ENCODE data around the gene TBX2.

TBX2 gene

GRCh38 chr17:61388561-61389356 is 10.9 kb upstream of the TBX2 start:
- Mint-ChIP-seq H3K9me3 (no peaks in the 10 kb centered on the region), H3K27ac (no peak overlapping the region)

GRCh38 chr17:61389670-61390478 is 9.8 kb upstream of the TBX2 start:
- DNase-seq, result no peak
- no peak overlapping the region for H3K4me3 Mint-ChIP-seq
- peaks cover 5 to 15% of the 10 kb centered on the region in 2 donors for H3K4me1 Mint-ChIP-seq

More at GRCh38 chr17:61388561-61389356, 10.9 kb upstream of the TBX2 start:
- Mint-ChIP-seq H3K4me1 (peaks cover 5 to 15% of the 10 kb centered on the region in 2 donors), H3K27me3 (peaks cover 42 to 52% of the 10 kb centered on the region in 2 donors), H3K36me3 (peaks cover 4 to 9% of the 10 kb centered on the region in 2 donors), H3K4me3 (no peak overlapping the region)
- no peak for DNase-seq
- no peak for ATAC-seq (replicated peaks)

DNA sequence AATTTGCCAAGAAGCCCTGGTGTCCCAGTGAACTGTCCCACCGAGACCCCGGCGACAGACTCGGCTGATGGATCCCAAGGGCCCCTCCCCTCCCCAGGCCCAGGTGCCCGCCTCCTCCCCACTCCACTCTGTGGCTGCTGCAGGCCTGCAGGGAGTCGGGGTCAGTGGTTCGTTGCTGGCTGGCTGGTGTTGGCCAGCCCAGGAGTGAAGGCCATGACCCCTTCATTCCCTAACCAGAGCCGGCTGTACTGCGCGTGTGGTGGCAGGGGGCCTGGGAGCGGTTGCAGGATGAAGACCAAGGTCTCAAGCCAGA is 9.2 kb upstream of the TBX2 start:
- Mint-ChIP-seq H3K27ac (no peak overlapping the region), H3K36me3 (peaks cover 4 to 12% of the 10 kb centered on the region in 2 donors)
- no peak for ATAC-seq (replicated peaks)

More at GRCh38 chr17:61389670-61390478, 9.8 kb upstream of the TBX2 start:
- Mint-ChIP-seq H3K27ac (no peak overlapping the region), H3K36me3 (peaks cover 4 to 9% of the 10 kb centered on the region in 2 donors), H3K9me3 (no peaks in the 10 kb centered on the region), H3K27me3 (peaks cover 48 to 63% of the 10 kb centered on the region in 2 donors)
- peak; percentile 64 to 83 for ATAC-seq (replicated peaks)

GRCh38 chr17:61391595-61392291 is 7.9 kb upstream of the TBX2 start:
- Mint-ChIP-seq H3K27ac (no peak overlapping the region), H3K27me3 (peaks cover 60 to 76% of the 10 kb centered on the region in 2 donors), H3K36me3 (peaks cover 4 to 13% of the 10 kb centered on the region in 2 donors), H3K4me3 (no peak overlapping the region), H3K4me1 (peaks cover 9 to 25% of the 10 kb centered on the region in 2 donors), H3K9me3 (no peaks in the 10 kb centered on the region)
- ATAC-seq (replicated peaks) (no peak), DNase-seq (no peak)

More for the DNA sequence above, 9.2 kb upstream of the TBX2 start:
- peaks cover 7 to 19% of the 10 kb centered on the region in 2 donors for H3K4me1 Mint-ChIP-seq
- no peak overlapping the region for H3K4me3 Mint-ChIP-seq
- H3K27me3 Mint-ChIP-seq, result peaks cover 54 to 69% of the 10 kb centered on the region in 2 donors
- DNase-seq, result no peak
- no peaks in the 10 kb centered on the region for H3K9me3 Mint-ChIP-seq

- peaks cover 9 to 28% of the 10 kb centered on the region in 2 donors for H3K4me1 Mint-ChIP-seq
- no peak overlapping the region for H3K4me3 Mint-ChIP-seq
- ATAC-seq (replicated peaks) (no peak), DNase-seq (no peak)
- no peaks in the 10 kb centered on the region for H3K9me3 Mint-ChIP-seq
- H3K27ac Mint-ChIP-seq, result no peak overlapping the region
- H3K36me3 Mint-ChIP-seq, result peaks cover 4 to 13% of the 10 kb centered on the region in 2 donors
- H3K27me3 Mint-ChIP-seq, result peaks cover 60 to 79% of the 10 kb centered on the region in 2 donors
These were observed 7.0 kb upstream of the TBX2 start for GRCh38 chr17:61392679-61393078.

- no peak overlapping the region for H3K4me3 Mint-ChIP-seq
- peaks cover 4 to 15% of the 10 kb centered on the region in 2 donors for H3K36me3 Mint-ChIP-seq
- ATAC-seq (replicated peaks) (peak; percentile 31 to 45), DNase-seq (no peak)
- H3K9me3 Mint-ChIP-seq, result no peaks in the 10 kb centered on the region
- H3K4me1 Mint-ChIP-seq, result peaks cover 15 to 37% of the 10 kb centered on the region in 2 donors
- peaks cover 68 to 83% of the 10 kb centered on the region in 2 donors for H3K27me3 Mint-ChIP-seq
- no peak overlapping the region for H3K27ac Mint-ChIP-seq
These were observed 6.1 kb upstream of the TBX2 start for GRCh38 chr17:61393550-61393903.

GRCh38 chr17:61393904-61394629 is 5.6 kb upstream of the TBX2 start:
- Mint-ChIP-seq H3K9me3 (no peaks in the 10 kb centered on the region), H3K4me1 (peaks cover 16 to 38% of the 10 kb centered on the region in 2 donors), H3K27ac (no peak overlapping the region), H3K27me3 (peaks cover 69 to 83% of the 10 kb centered on the region in 2 donors), H3K4me3 (no peak overlapping the region), H3K36me3 (peaks cover 4 to 17% of the 10 kb centered on the region in 2 donors)
- DNase-seq (no peak), ATAC-seq (replicated peaks) (no peak)

DNA sequence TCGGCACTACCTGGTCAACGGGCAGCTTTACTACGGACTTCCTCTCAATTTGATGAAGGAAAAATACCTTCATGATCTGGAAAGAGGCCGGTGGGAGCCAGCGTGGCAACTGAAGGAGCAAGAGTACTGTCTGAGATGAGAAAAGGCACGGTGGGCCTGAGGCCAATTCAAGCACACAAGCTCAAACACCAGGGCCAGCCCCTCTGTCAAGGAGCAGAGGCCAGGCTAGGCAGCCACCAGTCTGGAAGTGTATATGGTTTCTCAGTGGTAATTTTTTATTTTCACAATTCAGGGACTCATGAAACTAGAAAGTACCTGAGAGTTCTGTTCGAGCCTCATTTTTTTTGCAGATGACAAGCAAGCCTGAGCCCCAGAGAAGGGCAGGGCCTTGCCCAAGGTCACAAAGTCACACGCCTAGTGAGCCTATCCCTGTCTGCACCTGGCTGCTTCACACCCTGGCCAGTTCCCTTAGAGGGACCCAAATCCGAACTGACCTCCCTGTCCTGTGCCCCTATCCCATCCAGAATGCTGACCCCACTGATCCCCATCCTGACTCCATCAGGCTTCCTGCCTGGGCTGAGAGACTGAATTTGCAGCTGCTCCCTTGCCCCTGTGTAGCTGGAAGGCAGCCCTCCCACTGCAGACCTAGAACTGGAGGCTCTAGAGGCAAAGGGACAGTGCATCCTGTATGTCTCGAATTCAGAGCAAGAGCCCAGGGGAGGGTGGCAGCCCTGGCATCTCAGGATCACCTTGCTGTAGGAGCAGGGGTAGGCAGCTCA is 4.8 kb upstream of the TBX2 start:
- Mint-ChIP-seq H3K27ac (peak overlapping the region; percentile 84), H3K9me3 (no peaks in the 10 kb centered on the region), H3K4me1 (peaks cover 13 to 30% of the 10 kb centered on the region in 2 donors), H3K4me3 (peak overlapping the region; percentile 31 to 36), H3K27me3 (peaks cover 65 to 76% of the 10 kb centered on the region in 2 donors), H3K36me3 (peaks cover 4 to 17% of the 10 kb centered on the region in 2 donors)
- DNase-seq (no peak), ATAC-seq (replicated peaks) (no peak)

DNA sequence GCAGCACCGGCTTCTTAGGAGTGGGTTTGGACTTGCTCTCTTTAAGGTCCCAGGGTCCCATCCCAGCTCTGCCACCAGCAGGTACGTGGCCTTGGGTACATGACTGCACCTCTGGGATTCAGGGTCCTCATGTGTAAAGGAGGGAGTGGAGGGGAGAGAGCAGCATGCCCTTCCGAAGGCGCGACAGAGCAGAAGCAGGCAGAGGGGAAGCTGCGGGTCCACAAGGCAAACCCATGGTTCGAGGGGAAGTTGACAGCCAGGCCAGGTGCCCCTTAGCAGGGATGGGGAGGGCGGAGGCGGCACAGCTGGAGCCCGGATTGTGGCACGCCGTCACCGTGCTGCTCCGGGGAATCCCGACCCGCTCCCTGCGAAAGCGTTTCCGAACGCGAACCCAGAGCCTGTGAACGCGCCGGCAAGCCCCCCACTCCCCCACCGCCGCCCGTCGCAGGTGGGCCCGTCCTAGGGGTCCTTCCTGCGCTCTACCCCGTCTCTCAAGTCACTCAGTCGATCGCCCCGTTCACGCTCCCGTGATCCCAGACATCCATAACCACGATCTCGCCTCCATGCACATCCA is 4.1 kb upstream of the TBX2 start:
- H3K36me3 Mint-ChIP-seq, result peaks cover 4 to 17% of the 10 kb centered on the region in 2 donors
- peak overlapping the region; percentile 31 to 36 for H3K4me3 Mint-ChIP-seq
- no peak for ATAC-seq (replicated peaks)
- H3K27ac Mint-ChIP-seq, result peak overlapping the region; percentile 84
- H3K27me3 Mint-ChIP-seq, result peaks cover 58 to 71% of the 10 kb centered on the region in 2 donors
- peaks cover 11 to 26% of the 10 kb centered on the region in 2 donors for H3K4me1 Mint-ChIP-seq
- H3K9me3 Mint-ChIP-seq, result no peaks in the 10 kb centered on the region
- no peak for DNase-seq

- DNase-seq, result no peak
- no peak overlapping the region for H3K4me3 Mint-ChIP-seq
- H3K36me3 Mint-ChIP-seq, result peaks cover 4 to 17% of the 10 kb centered on the region in 2 donors
- no peak overlapping the region for H3K27ac Mint-ChIP-seq
- peaks cover 11 to 32% of the 10 kb centered on the region in 2 donors for H3K4me1 Mint-ChIP-seq
- ATAC-seq (replicated peaks), result no peak
- H3K27me3 Mint-ChIP-seq, result peaks cover 58 to 71% of the 10 kb centered on the region in 2 donors
- H3K9me3 Mint-ChIP-seq, result no peaks in the 10 kb centered on the region
These were observed 3.6 kb upstream of the TBX2 start for GRCh38 chr17:61395983-61396585.

- ATAC-seq (replicated peaks) (no peak), DNase-seq (no peak)
- peak overlapping the region in 1 of 2 donors; percentile 57 for H3K4me3 Mint-ChIP-seq
- peaks cover 14 to 37% of the 10 kb centered on the region in 2 donors for H3K4me1 Mint-ChIP-seq
- H3K27ac Mint-ChIP-seq, result no peak overlapping the region
- peaks cover 4 to 17% of the 10 kb centered on the region in 2 donors for H3K36me3 Mint-ChIP-seq
- H3K9me3 Mint-ChIP-seq, result no peaks in the 10 kb centered on the region
- peaks cover 59 to 72% of the 10 kb centered on the region in 2 donors for H3K27me3 Mint-ChIP-seq
These were observed 3.0 kb upstream of the TBX2 start for GRCh38 chr17:61396586-61397085.

DNA sequence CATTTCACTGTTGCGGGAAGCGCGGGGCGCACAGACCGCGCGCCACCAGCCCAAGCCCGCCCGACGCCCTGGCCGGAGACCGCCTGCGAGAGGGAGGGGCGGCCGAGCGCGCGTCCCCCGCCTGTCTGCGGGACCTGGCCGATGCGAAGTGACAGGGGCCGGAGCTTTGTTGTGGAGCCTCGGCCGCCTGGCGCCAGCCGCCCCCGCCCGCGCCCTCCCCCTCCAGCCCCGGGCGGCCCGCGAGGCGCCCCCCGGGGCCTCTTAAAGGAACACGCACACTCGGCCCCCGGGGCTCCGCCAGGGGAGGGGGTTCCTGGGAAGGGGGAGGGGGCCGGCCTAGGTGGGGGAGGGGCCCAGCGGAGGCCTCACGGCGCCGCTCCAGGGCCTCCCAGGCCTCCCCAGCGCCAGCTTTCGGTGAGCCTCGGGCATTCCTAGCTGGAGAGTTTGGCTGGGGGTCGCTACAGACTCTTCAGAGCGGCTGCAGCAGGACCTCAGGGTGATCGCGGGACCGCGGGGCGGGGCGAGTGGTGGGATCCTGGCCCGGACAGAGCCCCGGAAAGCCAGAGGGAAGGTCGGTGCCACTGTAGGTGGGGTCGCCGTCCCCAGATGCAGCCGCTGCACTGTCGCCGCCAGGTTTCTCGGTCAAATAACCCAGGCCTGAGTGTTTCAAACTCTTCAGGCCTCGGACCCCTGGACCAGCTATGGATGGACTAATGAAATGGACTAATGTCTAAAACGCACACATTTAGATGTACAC is 2.4 kb upstream of the TBX2 start:
- peaks cover 2 to 14% of the 10 kb centered on the region in 2 donors for H3K36me3 Mint-ChIP-seq
- H3K27ac Mint-ChIP-seq, result peak overlapping the region; percentile 37
- peaks cover 57 to 72% of the 10 kb centered on the region in 2 donors for H3K27me3 Mint-ChIP-seq
- peaks cover 19 to 43% of the 10 kb centered on the region in 2 donors for H3K4me1 Mint-ChIP-seq
- H3K4me3 Mint-ChIP-seq, result peak overlapping the region in 1 of 2 donors; percentile 22
- H3K9me3 Mint-ChIP-seq, result no peaks in the 10 kb centered on the region
- ATAC-seq (replicated peaks), result no peak
- no peak for DNase-seq

Data from stimulated activated naive B cell treated with anti-CD40 and anti-IgM and Interleukin-4, amounts not matched to agents 10 μg/mL and 1 μg/mL and 100 μg/mL, for 72 hours (primary cell).